Measurements from ENCODE around the gene RAB11FIP3.
"Not testable (repeated sequence)": the region's sequence is repeated elsewhere in the genome, so short reads cannot be mapped to it uniquely, and the experiment has no call there.

RAB11FIP3 gene

GRCh38 chr16:381789-382717 lies 43.4 kb upstream of the RAB11FIP3 start, which contains the start of gene PGAP6:
Gene PGAP6, minus strand, starts transcription at chr16:381978. Its CDS starts 157 bp downstream, at chr16:381821.
- Histone ChIP-seq H3K9ac (ENCODE audit: low read length) (peak within 1 kb of the TSS; percentile 45), H3K27ac (ENCODE audit: low read depth, low read length) (peak within 1 kb of the TSS; percentile 70), H3K27me3 (ENCODE audit: control insufficient read depth, insufficient read depth, low read length) (no peaks in the 10 kb centered on the region), H3K36me3 (ENCODE audit: control insufficient read depth, insufficient read depth, low read length) (no peaks in the 10 kb centered on the region), H3K4me1 (ENCODE audit: control insufficient read depth, insufficient read depth, low read length) (peaks cover 4% of the 10 kb centered on the region), H3K4me3 (ENCODE audit: low read length) (peak within 1 kb of the TSS; percentile 88)

- Histone ChIP-seq H3K27me3 (ENCODE audit: control insufficient read depth, insufficient read depth, low read length) (no peaks in the 10 kb centered on the region), H3K4me1 (ENCODE audit: control insufficient read depth, insufficient read depth, low read length) (peaks cover 5% of the 10 kb centered on the region), H3K9ac (ENCODE audit: low read length) (no peak overlapping the region), H3K4me3 (ENCODE audit: low read length) (peak overlapping the region; percentile 34), H3K27ac (ENCODE audit: low read depth, low read length) (no peak overlapping the region), H3K36me3 (ENCODE audit: control insufficient read depth, insufficient read depth, low read length) (no peaks in the 10 kb centered on the region)
Measured at GRCh38 chr16:383326-384051, 42.0 kb upstream of the RAB11FIP3 start.

- no peak overlapping the region for H3K4me3 ChIP-seq (ENCODE audit: low read length)
- H3K36me3 ChIP-seq (ENCODE audit: control insufficient read depth, insufficient read depth, low read length) = no peaks in the 10 kb centered on the region
- H3K27me3 ChIP-seq (ENCODE audit: control insufficient read depth, insufficient read depth, low read length) = no peaks in the 10 kb centered on the region
- no peak overlapping the region for H3K9ac ChIP-seq (ENCODE audit: low read length)
- H3K4me1 ChIP-seq (ENCODE audit: control insufficient read depth, insufficient read depth, low read length) = peaks cover 5% of the 10 kb centered on the region
- H3K27ac ChIP-seq (ENCODE audit: low read depth, low read length) = peak overlapping the region; percentile 55
Measured at GRCh38 chr16:386641-387156, 38.8 kb upstream of the RAB11FIP3 start.

GRCh38 chr16:387761-388666 lies 37.4 kb upstream of the RAB11FIP3 start:
- H3K27ac ChIP-seq (ENCODE audit: low read depth, low read length) = peak overlapping the region; percentile 45
- H3K4me3 ChIP-seq (ENCODE audit: low read length) = not testable (repeated sequence)

GRCh38 chr16:389352-389751 lies 36.1 kb upstream of the RAB11FIP3 start:
- peak overlapping the region; percentile 10 for H3K27ac ChIP-seq (ENCODE audit: low read depth, low read length)
- H3K9ac ChIP-seq (ENCODE audit: low read length) = no peak overlapping the region
- no peak overlapping the region for H3K4me3 ChIP-seq (ENCODE audit: low read length)
- no peaks in the 10 kb centered on the region for H3K27me3 ChIP-seq (ENCODE audit: control insufficient read depth, insufficient read depth, low read length)
- no peaks in the 10 kb centered on the region for H3K36me3 ChIP-seq (ENCODE audit: control insufficient read depth, insufficient read depth, low read length)
- peaks cover 5% of the 10 kb centered on the region for H3K4me1 ChIP-seq (ENCODE audit: control insufficient read depth, insufficient read depth, low read length)

More at GRCh38 chr16:387761-388666, 37.4 kb upstream of the RAB11FIP3 start:
- not testable (repeated sequence) for H3K36me3 ChIP-seq (ENCODE audit: control insufficient read depth, insufficient read depth, low read length); H3K4me1 ChIP-seq (ENCODE audit: control insufficient read depth, insufficient read depth, low read length); H3K27me3 ChIP-seq (ENCODE audit: control insufficient read depth, insufficient read depth, low read length); H3K9ac ChIP-seq (ENCODE audit: low read length)

- Histone ChIP-seq H3K4me3 (ENCODE audit: low read length) (no peak overlapping the region), H3K27ac (ENCODE audit: low read depth, low read length) (no peak overlapping the region), H3K27me3 (ENCODE audit: control insufficient read depth, insufficient read depth, low read length) (no peaks in the 10 kb centered on the region), H3K36me3 (ENCODE audit: control insufficient read depth, insufficient read depth, low read length) (no peaks in the 10 kb centered on the region), H3K4me1 (ENCODE audit: control insufficient read depth, insufficient read depth, low read length) (peaks cover 3% of the 10 kb centered on the region), H3K9ac (ENCODE audit: low read length) (no peak overlapping the region)
Measured at GRCh38 chr16:391885-392335, 33.5 kb upstream of the RAB11FIP3 start.

- Histone ChIP-seq H3K27me3 (ENCODE audit: control insufficient read depth, insufficient read depth, low read length) (no peaks in the 10 kb centered on the region), H3K27ac (ENCODE audit: low read depth, low read length) (no peak overlapping the region), H3K4me3 (ENCODE audit: low read length) (no peak overlapping the region)
Measured at GRCh38 chr16:392450-393030, 32.9 kb upstream of the RAB11FIP3 start.

GRCh38 chr16:396199-396598 lies 29.2 kb upstream of the RAB11FIP3 start:
- Histone ChIP-seq H3K27ac (ENCODE audit: low read depth, low read length) (peak overlapping the region; percentile 92), H3K36me3 (ENCODE audit: control insufficient read depth, insufficient read depth, low read length) (peaks cover 3% of the 10 kb centered on the region), H3K4me3 (ENCODE audit: low read length) (no peak overlapping the region), H3K9ac (ENCODE audit: low read length) (no peak overlapping the region), H3K4me1 (ENCODE audit: control insufficient read depth, insufficient read depth, low read length) (peaks cover 6% of the 10 kb centered on the region), H3K27me3 (ENCODE audit: control insufficient read depth, insufficient read depth, low read length) (no peaks in the 10 kb centered on the region)

More at GRCh38 chr16:392450-393030, 32.9 kb upstream of the RAB11FIP3 start:
- H3K4me1 ChIP-seq (ENCODE audit: control insufficient read depth, insufficient read depth, low read length) = peaks cover 3% of the 10 kb centered on the region
- no peak overlapping the region for H3K9ac ChIP-seq (ENCODE audit: low read length)
- no peaks in the 10 kb centered on the region for H3K36me3 ChIP-seq (ENCODE audit: control insufficient read depth, insufficient read depth, low read length)

GRCh38 chr16:396605-397004 lies 28.8 kb upstream of the RAB11FIP3 start:
- Histone ChIP-seq H3K36me3 (ENCODE audit: control insufficient read depth, insufficient read depth, low read length) (peaks cover 3% of the 10 kb centered on the region), H3K4me1 (ENCODE audit: control insufficient read depth, insufficient read depth, low read length) (peaks cover 6% of the 10 kb centered on the region), H3K9ac (ENCODE audit: low read length) (no peak overlapping the region), H3K4me3 (ENCODE audit: low read length) (peak overlapping the region; percentile 76), H3K27ac (ENCODE audit: low read depth, low read length) (peak overlapping the region; percentile 92), H3K27me3 (ENCODE audit: control insufficient read depth, insufficient read depth, low read length) (no peaks in the 10 kb centered on the region)

- peak within 1 kb of the TSS; percentile 76 for H3K4me3 ChIP-seq (ENCODE audit: low read length)
- H3K4me1 ChIP-seq (ENCODE audit: control insufficient read depth, insufficient read depth, low read length) = peaks cover 6% of the 10 kb centered on the region
- no peaks in the 10 kb centered on the region for H3K27me3 ChIP-seq (ENCODE audit: control insufficient read depth, insufficient read depth, low read length)
- H3K27ac ChIP-seq (ENCODE audit: low read depth, low read length) = peak within 1 kb of the TSS; percentile 92
- peaks cover 3% of the 10 kb centered on the region for H3K36me3 ChIP-seq (ENCODE audit: control insufficient read depth, insufficient read depth, low read length)
- H3K9ac ChIP-seq (ENCODE audit: low read length) = no peak within 1 kb of the TSS
Measured at GRCh38 chr16:397135-397661, 28.3 kb upstream of the RAB11FIP3 start, which contains the start of gene NME4. Gene NME4, plus strand, starts transcription at chr16:397199. Its CDS starts 24 bp downstream, at chr16:397223.

- peak overlapping the region; percentile 29 for H3K4me3 ChIP-seq (ENCODE audit: low read length)
- peaks cover 3% of the 10 kb centered on the region for H3K36me3 ChIP-seq (ENCODE audit: control insufficient read depth, insufficient read depth, low read length)
- peak overlapping the region; percentile 81 for H3K27ac ChIP-seq (ENCODE audit: low read depth, low read length)
- no peaks in the 10 kb centered on the region for H3K27me3 ChIP-seq (ENCODE audit: control insufficient read depth, insufficient read depth, low read length)
- no peak overlapping the region for H3K9ac ChIP-seq (ENCODE audit: low read length)
- H3K4me1 ChIP-seq (ENCODE audit: control insufficient read depth, insufficient read depth, low read length) = peaks cover 8% of the 10 kb centered on the region
Measured at GRCh38 chr16:397736-398332, 27.6 kb upstream of the RAB11FIP3 start.
